ENCODE data around the gene ARAP1. TPM values are rescaled to one million over a fixed set of nuclear protein-coding genes. Genes with fewer than 3 reads are reported as not detected.
A peak's percentile ranks its signal among the peaks of the same experiment; 100 is the strongest.
"Not testable (repeated sequence)": the region's sequence is repeated elsewhere in the genome, so short reads cannot be mapped to it uniquely, and the experiment has no call there.

ARAP1 gene
- 63.6 and 74.0 TPM in 2 replicates for polyA plus RNA-seq (2014; cell fraction: cytosol; rRNA removed)
- 135 and 164 TPM in 2 replicates for polyA plus RNA-seq (2014; cell fraction: nucleus; rRNA removed)

DNA sequence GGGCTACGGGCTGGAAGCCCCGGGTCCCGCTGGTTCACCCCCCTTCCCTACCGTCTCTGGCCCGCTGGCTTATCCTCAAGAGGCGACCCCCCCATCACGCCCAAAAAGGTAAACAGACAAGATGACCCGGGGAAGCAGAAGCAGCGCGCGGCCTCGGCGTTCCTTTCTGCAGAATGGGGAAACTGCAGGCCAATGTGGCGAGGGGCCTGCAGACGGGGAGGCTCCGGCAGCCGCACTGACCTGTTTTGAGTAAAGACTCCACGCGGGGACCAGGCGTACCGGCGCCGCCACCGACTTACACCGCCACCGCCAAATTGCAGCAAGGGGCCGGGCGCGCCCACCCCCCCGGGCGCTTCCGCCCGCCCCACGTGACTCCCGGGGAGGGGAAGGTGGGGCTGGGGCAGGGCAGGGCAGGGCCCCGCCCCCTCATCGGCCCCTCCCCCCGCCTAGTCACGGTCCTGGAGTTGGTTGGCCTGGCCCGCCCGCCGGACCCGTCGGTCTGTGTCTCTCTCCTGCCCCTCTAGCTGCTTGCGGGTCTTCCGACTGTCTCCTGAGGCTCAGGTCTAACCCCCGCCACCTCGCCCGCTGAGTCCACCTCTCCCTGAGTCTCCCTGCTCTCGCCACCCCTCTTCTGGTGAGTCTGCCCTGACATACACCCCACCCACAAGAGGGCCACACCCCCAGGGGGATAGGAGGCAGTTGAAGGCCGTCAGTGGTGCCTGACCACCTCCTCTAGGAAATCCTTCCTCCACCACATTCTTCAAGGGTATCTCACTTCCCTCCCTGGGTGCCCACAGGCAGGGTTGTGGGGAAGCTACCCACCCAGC is at the start of gene ARAP1:
Gene ARAP1, minus strand, starts transcription at position 321 of the 827 bp plus-strand sequence. CDS start 25,280 bp downstream, outside the sequence.
- peak; percentile 70 for DNase-seq (ENCODE audit: low spot score)

- DNase-seq (ENCODE audit: low spot score) = no peak
These were observed 47.2 kb upstream of the ARAP1 start for GRCh38 chr11:72799441-72799840.

DNA sequence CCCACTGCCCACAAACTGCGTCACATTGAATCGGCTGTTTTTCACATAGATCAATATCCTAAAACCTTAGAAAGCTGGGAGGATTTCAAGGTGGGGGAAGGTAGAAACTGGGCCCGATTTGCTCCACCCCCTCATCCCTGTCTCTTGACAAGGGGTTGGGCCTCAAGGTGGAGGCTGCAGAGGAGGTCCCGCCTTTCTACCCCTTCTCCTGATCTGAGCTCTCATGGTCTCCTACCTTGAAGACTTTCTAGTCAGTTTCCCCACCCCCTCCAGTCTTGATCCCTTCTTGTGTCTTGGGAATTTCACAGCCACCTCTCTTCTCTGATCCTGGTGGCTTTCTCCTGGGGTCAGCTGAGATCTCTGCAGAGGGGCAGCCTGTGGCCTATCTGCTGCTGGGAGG is 46.2 kb upstream of the ARAP1 start:
- no peak for DNase-seq (ENCODE audit: low spot score)

DNA sequence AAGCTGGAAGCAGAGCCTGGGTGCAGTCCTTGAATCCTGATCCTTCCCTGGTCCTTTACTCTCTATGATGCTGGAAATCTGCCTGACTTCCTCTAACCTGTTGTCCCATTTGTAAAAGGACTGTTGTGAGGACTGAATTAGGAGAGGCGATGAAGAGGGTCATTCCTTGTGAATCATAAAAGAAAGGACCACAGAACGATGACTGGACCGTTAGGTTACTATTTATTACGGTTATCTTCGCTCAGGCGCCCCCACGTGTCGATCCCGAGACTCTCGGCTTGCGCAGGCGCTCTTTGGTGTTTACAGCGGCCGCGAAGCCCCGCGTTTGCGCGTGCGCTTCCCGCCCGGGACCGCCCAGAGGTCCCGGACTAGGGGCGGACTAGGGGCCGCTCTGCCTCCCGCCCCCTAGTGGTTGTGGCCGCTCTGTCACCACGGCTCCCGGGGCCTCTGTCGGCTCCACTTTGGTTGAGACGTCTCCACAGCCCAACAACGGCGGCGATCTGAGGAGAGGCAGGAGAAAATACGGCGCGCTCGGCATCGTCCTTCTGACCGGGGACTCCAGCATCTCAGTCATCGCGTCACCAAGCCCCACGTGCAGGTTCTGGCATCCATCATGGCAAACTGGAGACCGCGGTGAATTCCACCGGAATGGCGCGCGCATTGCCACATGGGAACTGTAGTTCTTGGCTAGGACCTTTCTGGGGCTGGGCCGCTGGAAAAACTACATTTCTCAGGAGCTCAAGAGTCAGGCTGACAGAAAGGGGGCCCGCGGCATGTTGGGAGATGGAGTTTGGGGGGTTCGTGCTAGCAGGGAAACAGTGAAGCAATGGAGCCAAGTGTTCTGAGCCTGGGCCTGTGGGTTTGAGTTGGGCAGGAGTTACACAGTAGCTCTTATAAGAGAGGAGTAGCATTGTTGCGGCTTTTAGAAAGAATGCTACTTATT is 41.5 kb upstream of the ARAP1 start, which contains the start of gene STARD10:
Gene STARD10, minus strand, starts transcription at position 623 of the 943 bp plus-strand sequence. CDS start 12,866 bp downstream, outside the sequence.
- DNase-seq (ENCODE audit: low spot score) = peak; percentile 97

GRCh38 chr11:72793076-72793424 is 40.8 kb upstream of the ARAP1 start:
- DNase-seq (ENCODE audit: low spot score) = no peak

DNA sequence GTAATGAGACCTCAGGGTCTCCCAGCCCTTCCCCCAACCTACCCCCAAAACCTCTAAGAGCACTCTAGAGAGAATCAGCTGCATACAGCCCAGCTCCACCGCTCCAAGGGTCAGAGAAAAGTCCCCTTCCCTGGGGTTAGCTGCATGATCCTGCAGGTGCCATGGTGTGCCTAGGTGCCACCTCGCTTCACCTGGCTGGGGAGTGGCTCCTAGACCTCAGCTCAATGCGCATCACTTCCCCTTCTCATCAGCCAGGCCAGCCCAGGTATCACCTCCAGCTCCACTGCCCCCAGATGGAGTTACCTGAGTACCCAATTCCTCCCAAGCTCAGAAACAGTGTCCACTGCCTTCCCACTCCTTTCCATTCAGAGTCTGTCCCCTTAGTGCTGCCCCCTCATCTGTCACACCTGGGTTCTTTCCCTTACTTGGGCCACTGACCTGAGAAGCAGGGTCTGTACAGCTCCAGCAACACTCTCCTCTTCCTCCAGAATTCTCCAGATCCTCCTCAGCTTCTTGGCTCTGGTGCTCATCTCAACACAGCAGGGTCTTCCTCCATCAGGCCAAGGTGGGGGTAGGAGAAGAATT is 40.3 kb upstream of the ARAP1 start:
- no peak for DNase-seq (ENCODE audit: low spot score)

DNA sequence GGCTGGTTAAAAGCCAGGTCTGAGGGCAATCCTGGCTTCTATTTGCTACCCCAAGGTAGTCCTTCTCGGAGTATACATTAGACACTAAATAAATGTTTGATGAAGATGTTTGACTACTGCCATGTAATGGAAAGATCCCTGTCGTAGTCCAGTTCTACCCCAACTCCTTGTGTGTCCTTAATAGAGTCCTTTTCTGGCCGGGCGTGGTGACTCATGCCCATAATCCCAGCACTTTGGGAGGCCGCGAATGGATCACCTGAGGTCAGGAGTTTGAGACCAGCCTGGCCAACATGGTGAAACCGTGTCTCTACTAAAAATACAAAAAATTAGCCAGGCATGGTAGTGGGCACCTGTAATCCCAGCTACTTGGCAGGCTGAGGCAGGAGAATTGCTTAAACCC is 39.0 kb upstream of the ARAP1 start:
- not testable (repeated sequence) for DNase-seq (ENCODE audit: low spot score)

DNA sequence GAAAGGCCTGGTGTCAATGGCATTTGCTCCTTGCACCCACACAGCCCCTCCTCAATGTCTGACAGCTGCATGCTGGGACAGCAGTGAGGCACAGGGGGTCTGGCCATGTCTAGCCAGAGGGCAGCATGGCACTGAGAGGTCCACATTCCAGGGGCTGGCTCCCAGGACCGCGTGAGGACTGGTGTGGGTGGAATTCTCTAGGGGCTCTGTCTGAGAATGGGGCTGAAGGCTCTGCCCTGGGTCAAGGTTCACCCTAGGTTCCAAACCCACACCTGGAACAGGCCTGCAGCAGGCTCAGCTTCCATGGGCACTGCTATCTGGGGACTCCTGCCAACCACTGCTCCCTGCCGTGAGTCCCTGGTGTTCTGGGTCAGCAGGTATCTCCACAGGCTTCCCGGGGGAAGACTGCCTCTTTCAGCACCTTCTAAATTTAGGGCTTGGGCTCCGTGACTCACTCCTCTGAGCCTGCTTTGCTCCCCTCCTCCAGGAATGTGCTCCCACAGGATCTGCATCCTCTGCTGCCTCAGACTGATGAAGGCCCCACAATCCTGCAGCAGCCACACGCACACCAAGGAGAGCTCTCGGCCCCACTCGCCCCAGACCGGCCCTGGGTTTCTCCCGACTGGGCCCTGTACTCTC is 37.4 kb upstream of the ARAP1 start:
- DNase-seq (ENCODE audit: low spot score) = no peak

DNA sequence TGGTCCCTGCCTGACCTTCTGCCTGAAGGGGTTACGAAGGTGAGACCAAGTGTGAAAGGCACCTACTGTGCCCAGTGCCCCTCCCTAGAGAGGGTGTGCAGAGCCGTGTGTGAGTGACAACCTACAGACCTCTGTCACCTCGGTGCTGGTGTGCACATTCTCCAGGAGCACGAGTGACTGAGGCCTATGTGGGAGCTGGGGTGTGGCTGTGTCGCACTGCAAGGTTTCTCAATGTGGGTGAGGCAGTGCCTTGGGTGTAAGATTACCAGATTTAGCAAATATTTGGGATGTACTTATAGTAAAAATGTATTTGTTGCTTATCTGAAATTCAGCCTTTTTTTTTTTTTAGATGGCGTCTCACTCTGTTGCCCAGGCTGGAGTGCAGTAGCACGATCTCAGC is 36.0 kb upstream of the ARAP1 start:
- DNase-seq (ENCODE audit: low spot score) = no peak

DNA sequence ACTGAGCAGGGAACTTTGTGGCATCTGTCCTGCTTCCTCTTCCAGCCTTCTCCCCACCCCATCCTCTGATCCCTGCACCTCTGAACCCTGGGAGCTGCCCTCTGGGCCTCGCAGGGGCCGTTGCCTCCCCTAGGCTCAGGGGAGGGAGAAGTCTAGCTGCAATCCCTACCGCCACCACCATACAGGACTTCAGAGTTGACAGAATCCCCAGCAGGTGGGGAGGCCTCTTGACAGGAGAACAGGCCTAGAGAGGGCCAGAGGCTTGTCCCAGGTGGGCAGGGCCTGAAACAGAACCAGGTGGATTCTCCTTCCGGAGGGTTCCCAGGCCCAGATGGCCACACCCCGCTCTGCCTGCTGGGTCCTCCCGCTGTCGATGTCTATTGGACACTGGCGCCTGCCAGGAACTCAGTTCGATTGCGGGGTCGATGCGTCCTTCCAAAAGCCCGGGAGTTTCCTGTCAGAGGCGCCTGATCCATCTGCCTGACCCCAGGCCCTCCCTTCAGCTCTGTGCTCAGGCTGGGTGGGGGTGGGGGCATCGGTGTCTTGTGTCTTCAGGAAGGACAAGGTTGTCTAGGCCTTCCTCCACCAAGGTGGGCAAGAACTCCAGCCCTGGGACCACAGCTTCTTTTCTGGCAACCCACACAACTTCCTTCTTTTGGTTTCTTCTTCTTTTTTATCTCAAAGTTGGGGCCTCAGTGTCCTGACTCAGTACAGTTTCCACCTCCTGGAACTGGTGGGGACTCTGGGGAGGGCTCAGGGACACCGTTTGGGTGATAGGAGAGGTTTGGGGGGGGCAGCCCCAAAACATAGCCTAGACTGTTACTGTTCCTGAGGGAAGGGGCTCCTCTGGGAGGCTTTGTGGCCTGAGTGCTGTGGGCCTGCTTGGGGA is 35.3 kb upstream of the ARAP1 start:
- peak; percentile 49 for DNase-seq (ENCODE audit: low spot score)

- no peak for DNase-seq (ENCODE audit: low spot score)
These were observed 34.4 kb upstream of the ARAP1 start for GRCh38 chr11:72786305-72787215.

DNA sequence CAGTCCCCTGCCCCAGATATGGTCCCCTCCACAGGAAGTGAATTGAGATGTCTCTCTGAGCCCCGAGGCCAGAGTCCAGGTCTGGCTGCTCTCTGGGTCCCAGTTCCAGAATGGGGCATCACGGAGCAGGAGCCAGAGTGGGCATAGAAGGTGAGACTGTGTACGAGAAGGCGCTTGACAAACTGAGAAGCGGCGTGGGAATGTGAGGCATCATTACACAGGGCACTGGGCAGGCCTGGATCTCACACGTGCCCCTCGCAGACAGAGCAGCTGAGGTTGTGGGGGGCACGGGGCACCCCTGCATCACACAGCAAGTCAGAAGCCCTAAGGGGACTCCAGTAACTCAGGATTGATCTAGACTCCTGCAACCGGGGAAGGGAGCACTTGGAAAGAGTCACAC is 32.5 kb upstream of the ARAP1 start:
- no peak for DNase-seq (ENCODE audit: low spot score)

DNA sequence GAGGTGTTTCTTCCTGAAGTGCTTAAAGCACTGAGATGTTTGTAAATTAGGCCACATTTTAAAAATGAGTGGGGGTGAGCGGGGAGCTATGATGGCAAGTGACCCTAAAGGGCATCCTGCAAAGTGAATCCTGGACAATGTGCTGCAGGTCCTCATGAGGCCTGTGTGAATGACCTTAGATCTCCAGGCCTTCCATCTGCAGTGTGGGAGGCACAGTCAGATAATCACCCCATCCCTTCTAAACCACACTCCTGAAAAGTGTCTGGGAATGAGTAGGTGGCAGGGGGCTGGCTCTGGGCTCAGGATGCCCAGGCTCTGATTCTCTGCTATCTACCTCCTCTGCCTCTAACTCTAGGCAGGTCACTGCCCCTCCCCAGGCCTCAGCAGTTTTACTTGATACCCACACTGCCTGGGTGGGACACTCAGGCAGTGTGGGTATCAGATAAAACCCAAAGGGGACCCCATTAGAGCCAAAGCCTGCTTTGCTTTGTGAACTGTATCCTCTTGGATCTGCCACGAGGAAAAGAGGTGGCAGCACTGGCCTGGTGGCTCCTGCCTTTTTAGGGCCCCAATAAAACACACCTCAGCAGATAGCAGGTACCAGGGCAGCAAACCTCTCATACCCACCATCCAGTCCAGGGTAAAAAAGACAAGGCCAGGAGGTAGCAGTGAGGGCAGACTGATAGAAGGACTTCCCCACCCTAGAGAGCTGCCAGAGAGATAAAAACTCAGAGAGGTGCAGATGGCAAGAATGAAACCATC is 31.1 kb upstream of the ARAP1 start:
- no peak for DNase-seq (ENCODE audit: low spot score)

DNA sequence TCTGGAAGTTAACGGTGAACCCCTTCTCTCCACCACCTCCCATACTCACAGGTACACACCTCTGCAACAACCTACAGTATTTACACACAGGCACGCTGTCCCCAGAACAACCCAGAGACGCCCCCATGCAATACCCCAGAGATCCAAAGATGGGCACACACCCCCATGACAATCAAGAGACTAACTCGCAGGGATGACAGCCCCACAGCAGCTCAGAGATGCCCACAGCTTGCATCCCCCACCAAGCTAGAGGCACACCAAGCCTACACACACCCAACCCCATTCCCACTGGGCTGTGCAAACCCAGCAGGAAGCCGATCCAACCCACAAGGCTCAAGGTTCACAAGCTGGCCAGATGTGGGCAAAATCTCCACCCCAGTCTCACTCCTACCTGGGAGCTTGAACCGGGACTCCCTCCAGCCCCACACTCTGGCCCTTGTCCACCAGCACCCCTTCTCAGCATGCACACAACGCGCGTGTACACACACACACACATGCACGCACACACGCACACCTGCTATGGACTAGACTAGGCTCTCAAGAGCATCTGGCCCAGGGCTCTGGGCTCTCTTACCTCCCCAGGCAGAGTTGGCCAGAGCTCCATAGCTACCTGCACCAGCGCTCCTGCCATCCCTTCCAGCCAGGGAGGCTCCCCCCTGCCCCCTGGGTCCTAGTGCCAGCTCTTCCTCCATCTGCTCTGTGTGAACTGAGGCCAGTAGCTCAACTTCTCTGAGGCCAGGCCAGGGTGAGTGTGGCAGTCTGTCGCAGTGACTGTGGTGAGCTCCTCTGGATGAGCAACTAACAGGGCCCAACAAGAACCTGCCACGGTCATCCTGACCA is 30.1 kb upstream of the ARAP1 start:
- peak; percentile 38 for DNase-seq (ENCODE audit: low spot score)

DNA sequence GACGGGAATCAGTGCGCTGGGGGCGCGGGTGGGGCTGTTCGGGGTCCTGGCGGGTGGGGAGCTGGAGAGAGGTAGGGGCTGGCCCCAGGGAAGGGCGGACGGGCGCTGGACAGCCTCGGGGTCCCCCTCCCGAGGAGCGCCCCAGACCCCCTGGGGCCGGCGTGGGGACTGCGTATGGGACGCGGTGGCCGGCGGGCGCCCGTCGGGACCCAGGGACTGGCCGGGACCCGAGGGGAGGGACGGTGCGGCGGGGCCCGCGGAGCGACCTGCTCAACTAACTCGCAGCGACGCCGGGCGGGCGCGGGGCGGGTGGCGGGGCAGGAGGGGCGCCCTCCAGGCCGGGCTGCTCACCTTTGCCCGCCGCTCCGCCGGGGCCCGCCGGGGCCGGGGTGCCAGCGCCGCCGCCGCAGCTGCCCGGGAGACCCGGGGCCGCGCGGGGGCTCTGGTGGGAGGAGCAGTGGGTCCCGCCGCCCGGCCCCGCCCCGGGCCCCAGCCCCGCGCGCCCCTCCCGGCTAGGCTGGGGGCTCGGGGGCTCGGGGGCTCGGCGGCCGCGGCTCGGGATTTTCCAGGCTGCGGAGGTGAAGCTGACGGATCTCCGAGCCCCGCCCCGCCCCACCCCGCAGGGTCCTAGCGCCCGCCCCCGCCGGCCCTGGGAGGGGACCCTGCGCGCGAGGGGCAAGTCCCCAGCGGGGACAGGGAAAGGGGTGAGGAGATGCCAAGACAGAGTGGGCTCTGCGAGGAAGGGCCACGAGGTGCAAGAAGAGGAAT is 29.3 kb upstream of the ARAP1 start:
- DNase-seq (ENCODE audit: low spot score) = no peak

GRCh38 chr11:72781063-72781312 is 28.8 kb upstream of the ARAP1 start:
- DNase-seq (ENCODE audit: low spot score) = no peak

Measured in SK-N-DZ (cell line).